GM12892 (cell line): ENCODE measurements around the gene RECK.

ENCODE experiments used
- DNase-seq: peaks from one replicate; pipeline ENCODE4 v3.0.0; 2011; ENCODE audit not compliant: insufficient read length
- FAIRE-seq: peaks from 2 replicates; lab custom pipeline; 2011; peaks lifted over from hg19 to GRCh38; lab: Jason Lieb, UNC
- POLR2A ChIP-seq: IDR thresholded peaks from 2 replicates; pipeline ENCODE4 v1.6.1; 2011; ENCODE audit warnings: low read depth, low read length, control low read depth
- POLR2AphosphoS5 ChIP-seq: IDR thresholded peaks from 2 replicates; pipeline ENCODE4 v1.6.1; 2011; ENCODE audit warnings: low read depth, low read length, control low read depth
- TAF1 ChIP-seq: IDR thresholded peaks from 2 replicates; pipeline ENCODE4 v1.6.1; 2011; ENCODE audit warnings: low read depth, mild to moderate bottlenecking, control low read depth, low read length, borderline replicate concordance

Gene RECK

DNA sequence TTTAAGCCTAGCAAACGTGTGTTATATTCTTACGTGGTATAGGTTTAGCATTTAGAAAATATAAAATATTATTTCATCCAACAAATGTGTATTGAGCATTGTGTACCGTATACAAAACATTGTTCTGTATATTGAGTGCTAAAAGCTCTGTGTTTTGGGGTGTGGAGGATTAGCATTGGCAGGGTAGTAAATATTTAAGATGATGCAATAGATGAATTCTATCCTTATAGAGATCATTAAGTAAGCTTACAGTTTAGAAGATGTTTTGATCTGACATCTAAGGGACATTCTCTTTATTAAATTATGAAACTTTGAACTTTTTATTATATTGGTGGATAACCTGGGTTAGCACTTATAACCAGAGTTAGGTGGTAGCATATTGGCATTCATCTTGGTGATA, 51.3 kb downstream of the RECK start:
- no peak for TF ChIP-seq POLR2A
- no peak for TF ChIP-seq TAF1
- TF ChIP-seq POLR2AphosphoS5 = no peak
- DNase-seq = no peak
- FAIRE-seq = no peak

DNA sequence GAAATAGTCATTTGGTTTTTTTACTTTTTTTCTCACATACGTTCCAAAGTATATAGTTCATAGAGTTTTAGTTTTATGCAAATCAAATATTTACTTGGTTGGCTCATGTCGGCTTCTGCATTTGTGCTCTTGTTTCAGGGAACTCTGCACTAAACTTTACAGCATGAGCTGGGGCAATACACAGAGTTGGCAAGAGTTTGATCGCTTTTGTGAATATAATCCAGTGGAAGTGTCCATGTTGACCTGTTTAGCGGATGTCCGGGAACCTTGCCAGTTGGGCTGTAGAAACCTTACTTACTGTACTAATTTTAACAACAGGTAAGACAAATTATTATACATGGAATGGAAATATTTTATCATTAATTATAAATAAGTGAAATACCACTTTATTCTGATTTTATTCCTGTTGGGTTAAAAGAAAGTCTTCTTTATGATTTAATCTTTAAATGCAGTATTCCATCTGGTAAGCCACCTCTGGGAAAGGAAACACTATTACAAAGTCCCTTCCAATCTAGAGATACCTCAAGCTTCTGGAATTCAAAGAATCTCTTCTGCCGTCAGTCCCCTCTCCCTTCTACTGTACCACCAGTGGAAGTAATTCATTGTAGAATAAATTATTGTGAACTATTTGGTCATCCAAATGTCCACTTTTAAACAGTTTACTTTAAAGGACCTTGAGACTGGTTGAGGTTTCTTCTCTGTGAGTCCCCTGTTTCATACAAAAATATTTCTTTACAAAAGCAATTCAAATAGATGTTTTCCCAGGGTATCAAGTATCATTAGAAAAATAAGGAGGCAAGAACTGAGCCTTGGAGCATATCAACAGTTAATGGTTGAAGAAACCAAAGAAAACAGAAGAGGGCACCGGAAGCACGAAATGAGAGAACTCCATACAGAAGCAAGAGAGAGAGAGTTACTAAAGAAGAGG, 54.6 kb downstream of the RECK start:
- no peak for FAIRE-seq
- TF ChIP-seq TAF1 (no peak), POLR2AphosphoS5 (no peak), POLR2A (no peak)
- no peak for DNase-seq

DNA sequence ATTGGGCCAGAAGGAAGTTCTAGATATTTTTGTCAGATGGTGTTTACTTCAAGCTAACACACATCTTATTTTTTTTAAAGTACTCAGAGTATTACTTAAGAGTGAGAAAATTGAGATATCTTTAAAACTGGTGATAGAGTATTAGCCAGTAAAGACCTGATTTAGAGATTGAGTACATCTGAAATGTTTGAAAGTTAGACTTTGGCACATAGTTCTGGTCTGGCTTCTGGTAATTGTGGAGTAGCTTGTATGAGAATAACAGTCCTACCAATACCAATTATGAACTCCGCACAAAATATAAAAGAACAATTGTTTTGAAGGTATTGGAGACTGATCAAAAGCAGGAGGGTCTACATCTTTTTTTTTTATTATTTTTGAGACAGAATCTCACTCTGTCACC, 55.3 kb downstream of the RECK start:
- TF ChIP-seq POLR2A = no peak
- TF ChIP-seq TAF1 = no peak
- TF ChIP-seq POLR2AphosphoS5 = no peak
- DNase-seq (no peak), FAIRE-seq (no peak)

DNA sequence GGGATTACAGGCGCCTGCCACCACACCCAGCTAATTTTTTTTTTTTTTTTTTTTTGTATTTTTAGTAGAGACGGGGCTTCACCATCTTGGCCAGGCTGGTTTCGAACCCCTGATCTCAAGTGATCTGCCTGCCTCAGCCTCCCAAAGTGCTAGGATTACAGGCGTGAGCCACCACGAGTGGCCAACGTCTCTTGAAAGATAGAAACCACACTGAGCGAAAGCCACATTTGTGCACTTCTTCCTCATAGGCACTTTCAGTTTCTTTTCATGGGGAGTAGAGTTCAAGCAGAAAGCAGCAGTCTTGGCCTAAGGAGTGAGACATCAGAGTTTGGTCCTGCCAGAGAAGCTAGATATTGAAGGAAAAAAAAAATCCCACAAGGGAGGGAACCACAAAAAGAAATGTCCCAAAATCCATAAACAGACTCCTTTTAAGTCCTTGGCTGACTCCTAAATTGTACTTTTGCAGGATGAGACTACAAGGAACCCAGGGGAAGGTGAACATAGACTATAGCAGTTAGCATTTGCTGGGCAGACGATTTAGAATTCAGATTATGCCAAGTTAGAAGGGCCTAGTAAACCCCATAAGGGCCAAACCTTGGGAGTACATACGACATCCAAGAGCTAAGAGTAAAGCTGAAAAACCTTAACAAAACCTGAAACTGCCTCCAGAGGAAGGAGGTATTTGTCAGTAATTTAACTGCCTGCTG, 55.9 kb downstream of the RECK start:
- DNase-seq (peak; percentile 18), FAIRE-seq (peak; percentile 91)
- TF ChIP-seq TAF1 (no peak), POLR2AphosphoS5 (no peak)

DNA sequence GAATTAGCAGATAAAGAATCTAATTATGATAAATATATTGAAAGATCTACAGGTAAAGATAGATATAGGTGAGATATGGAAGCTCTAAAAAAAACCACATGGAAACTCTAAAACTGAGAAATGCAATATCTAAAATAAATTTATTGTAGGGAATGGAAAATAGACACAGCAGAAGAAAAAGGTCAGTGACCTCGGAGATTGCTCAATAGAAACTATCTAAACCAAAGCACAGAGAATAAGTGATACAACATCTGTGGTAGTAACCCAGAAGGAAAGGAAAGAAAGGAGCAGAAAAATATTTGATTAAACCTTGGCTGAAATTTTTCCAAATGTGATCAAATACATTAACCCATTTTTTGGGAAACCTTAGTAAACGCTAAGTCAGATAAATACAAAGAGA, 56.7 kb downstream of the RECK start:
- TF ChIP-seq POLR2A (no peak), POLR2AphosphoS5 (no peak), TAF1 (no peak)
- FAIRE-seq (no peak), DNase-seq (no peak)

DNA sequence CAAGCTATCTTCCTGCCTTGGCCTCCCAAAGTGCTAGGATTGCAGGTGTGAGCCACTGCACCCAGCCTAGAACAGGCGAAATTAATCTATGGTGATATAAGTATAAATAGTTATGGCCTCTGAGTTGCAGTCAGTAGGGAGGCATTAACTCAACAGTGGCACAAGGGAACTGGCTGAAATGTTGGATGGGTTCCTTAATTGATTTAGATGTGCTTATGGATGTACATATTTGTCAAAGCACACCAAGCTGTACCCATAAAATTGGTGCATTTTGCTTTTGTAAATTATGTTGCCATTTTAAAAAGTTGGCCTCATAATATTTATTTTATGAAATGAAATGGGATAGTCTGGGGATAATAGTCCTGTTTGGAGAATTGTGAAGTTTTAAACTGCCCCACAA, 63.0 kb downstream of the RECK start:
- no peak for TF ChIP-seq TAF1
- TF ChIP-seq POLR2AphosphoS5 = no peak
- TF ChIP-seq POLR2A = no peak
- no peak for FAIRE-seq

DNA sequence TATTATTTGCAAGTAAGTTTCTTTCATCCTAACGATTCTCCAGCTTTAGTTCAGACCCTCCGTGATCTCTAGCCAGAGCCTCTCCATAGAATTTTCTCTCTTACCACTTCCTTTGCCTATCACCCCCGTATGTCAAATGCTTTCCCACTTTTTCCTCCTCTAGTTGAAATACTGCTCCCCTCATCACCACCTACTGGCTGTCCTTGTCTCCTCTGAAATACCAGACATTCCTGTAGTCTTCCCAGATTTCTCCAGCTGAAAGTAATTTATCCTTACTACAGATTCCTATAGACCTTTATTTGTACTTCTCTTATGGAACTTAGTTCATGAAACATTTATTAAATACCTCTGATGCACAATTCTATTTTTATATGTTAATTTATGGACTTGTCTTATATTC, 63.8 kb downstream of the RECK start:
- DNase-seq (no peak), FAIRE-seq (no peak)
- TF ChIP-seq POLR2A (no peak), TAF1 (no peak), POLR2AphosphoS5 (no peak)

More for the DNA sequence above, 63.0 kb downstream of the RECK start:
- no peak for DNase-seq

DNA sequence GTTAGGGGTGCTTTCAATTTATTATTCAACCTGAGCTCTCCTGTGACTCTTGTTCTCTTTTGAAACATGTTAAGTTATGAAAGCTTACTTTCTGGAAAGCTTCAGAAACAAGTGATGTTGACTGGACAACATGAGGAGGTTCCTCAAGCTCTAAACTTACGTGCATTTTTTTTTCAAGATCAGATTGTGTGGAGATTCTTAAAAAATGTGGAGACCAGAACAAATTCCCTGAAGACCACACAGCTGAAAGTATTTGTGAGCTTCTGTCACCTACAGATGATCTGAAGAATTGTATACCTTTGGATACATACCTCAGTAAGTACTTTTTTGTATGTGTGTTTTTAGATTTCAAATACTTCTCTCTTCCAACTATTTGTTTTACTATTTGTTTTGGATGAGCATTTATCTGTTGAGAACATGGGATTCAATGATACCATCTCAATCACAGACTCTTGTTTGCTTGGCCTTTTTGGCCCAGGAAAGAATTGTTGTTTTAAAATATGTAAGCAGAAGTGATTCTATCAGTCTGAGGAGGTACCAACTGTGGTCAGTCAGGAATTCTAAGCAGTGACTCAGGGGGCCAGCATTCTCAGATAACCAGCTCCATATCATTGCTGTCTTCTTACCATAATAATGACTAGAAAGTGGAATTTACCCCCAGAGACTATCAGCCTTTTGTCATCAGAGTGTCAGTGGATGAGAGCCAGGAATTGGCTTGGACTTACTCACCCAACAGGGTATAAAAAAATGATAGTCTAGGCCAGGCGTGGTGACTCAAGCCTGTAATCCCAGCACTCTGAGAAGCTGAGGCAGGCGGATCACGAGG, 65.4 kb downstream of the RECK start:
- DNase-seq (no peak), FAIRE-seq (no peak)
- TF ChIP-seq POLR2A = no peak
- TF ChIP-seq TAF1 = no peak
- no peak for TF ChIP-seq POLR2AphosphoS5

DNA sequence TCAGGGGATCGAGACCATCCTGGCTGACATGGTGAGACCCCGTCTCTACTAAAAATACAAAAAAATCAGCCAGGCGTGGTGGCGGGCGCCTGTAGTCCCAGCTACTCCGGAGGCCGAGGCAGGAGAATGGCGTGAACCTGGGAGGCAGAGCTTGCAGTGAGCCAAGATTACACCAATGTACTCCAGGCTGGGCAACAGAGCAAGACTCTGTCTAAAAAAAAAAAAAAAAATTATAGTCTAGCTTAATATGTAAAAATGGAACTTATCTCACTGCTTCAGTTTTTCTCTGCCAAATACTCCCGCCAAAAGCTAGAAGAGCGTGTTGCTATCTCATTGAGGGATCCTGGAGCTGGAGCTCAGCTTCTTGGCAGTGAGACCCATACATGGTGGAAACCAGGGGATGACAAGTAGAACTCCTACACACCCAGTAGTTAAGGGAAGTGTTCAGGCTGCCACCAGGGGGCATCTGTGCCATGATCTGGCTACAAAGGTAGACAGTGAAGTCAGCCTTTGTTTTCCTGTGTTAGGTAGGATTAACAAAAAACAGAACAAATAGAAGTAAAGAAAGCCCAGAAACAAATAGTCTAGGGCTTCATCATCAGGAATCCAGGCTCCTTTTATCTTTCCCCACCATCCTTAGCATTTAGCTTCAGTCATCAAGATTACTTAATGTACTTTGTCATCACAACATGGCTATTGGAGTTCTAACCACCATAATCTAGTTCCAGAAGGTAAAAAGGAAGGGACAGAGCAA, 66.2 kb downstream of the RECK start:
- FAIRE-seq = peak; percentile 78

DNA sequence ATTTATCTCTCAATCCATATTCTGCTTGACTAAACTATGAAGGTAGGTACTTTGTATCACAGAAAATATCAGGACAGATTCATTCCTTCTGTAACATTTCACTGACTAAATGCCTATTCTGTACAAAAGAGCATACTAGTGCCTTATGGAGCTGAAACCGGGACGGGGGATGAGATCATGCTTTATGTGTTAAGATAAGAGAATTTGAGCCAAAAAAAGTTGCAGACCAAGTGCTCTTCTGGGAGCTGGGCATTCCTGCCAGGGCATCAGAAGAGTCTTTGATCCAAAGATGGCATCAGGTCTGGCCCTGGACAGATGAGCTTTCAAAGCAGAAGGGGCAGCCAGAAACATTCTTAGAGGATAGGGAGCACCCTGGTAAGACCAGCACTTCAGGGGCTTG, 72.4 kb downstream of the RECK start:
- DNase-seq (no peak), FAIRE-seq (no peak)
- TF ChIP-seq POLR2A (no peak), POLR2AphosphoS5 (no peak), TAF1 (no peak)

More for the DNA sequence above, 66.2 kb downstream of the RECK start:
- peak; percentile 37 for DNase-seq
- no peak for TF ChIP-seq TAF1
- TF ChIP-seq POLR2A = no peak
- TF ChIP-seq POLR2AphosphoS5 = no peak

DNA sequence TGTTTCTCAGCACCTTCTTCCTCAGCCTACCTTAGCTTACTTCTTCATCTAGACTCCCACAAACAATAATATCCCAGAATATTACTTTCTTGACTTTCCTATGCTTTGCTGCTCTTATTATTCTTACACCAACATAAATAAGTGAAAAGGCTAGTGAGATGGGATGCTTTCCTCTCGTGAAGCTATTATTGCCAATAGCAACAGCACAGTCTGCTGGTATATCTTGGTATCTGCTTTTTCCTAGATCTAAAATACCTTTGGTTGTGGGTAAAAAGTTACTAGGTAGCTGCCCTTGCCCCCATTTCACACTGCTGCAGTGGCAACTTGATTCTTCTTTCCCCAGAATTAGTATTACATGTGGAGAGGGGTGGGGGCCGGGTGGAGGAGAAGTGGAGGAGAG, 73.7 kb downstream of the RECK start:
- no peak for DNase-seq
- TF ChIP-seq TAF1 = no peak
- TF ChIP-seq POLR2AphosphoS5 = no peak
- no peak for TF ChIP-seq POLR2A
- no peak for FAIRE-seq
